Measurements from ENCODE around the gene OTUD1. TPM values are rescaled to one million over a fixed set of nuclear protein-coding genes. Genes with fewer than 3 reads are reported as not detected.
A peak's percentile ranks its signal among the peaks of the same experiment; 100 is the strongest.

The OTUD1 gene
- total and polyA plus RNA-seq, 12 donors = 4.8 to 31.1 (median 15.1) TPM

DNA sequence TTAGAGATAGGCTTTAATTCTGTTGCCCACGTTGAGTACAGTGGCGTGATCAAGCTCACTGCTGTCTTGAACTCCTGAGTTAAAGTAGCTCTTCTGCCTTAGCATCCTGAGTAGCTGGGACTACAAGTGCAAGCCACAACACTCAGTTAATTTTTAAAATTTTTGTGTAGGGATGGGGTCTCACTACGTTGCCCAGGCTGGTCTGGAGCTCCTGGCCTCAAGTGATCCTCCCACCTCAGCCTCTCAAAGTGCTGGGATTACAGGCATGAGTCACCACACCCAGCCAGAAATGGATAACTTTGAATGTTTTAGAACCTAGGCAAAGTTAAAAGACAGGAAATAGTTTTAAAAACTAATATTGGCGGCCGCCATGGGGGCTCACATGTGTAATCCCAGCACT lies 43.9 kb upstream of the OTUD1 start:
- WGBS, 4 donors = 93 to 96% (median 94%) methylated on average over 5 of the region's 5 CpGs
- intact Hi-C loops (cut with DNase I) = no loop called here
- H3K9me3 ChIP-seq (replicated peaks in 1 of 3) = no peaks in the 10 kb centered on the region
- no peaks in the 10 kb centered on the region for H3K36me3 ChIP-seq (replicated peaks in 1 of 2)
- H3K4me3 ChIP-seq = no peak overlapping the region
- DNase-seq = no peak
- TF ChIP-seq, protein P1, sequence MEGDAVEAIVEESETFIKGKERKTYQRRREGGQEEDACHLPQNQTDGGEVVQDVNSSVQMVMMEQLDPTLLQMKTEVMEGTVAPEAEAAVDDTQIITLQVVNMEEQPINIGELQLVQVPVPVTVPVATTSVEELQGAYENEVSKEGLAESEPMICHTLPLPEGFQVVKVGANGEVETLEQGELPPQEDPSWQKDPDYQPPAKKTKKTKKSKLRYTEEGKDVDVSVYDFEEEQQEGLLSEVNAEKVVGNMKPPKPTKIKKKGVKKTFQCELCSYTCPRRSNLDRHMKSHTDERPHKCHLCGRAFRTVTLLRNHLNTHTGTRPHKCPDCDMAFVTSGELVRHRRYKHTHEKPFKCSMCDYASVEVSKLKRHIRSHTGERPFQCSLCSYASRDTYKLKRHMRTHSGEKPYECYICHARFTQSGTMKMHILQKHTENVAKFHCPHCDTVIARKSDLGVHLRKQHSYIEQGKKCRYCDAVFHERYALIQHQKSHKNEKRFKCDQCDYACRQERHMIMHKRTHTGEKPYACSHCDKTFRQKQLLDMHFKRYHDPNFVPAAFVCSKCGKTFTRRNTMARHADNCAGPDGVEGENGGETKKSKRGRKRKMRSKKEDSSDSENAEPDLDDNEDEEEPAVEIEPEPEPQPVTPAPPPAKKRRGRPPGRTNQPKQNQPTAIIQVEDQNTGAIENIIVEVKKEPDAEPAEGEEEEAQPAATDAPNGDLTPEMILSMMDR (IDR thresholded peaks at IDR 0.05) = no peak
- no peak for TF ChIP-seq POLR2A (IDR thresholded peaks at IDR 0.05)
- H3K4me1 ChIP-seq (replicated peaks in 1 of 2) = peaks cover 0 to 5% of the 10 kb centered on the region in 2 donors
- H3K27me3 ChIP-seq = no peaks in the 10 kb centered on the region
- no peak overlapping the region for H3K27ac ChIP-seq

DNA sequence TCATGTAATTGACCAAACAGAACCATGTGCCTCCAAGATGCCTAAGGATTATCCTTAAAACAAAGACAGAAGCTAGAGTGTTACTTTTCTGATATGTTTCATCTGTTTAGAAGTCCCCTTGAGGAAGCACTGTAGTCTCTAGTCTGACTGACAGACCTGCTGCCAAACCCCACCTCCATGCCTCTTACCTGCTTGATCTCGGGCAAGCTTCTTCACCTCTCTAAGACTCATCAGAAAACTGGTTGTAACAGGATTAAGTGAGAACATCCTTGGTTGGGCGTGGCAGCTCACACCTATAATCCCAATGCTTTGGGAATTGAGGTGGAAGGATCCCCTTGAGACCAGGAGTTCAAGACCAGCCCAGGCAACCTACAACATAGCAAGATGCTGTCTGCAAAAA lies 42.2 kb upstream of the OTUD1 start:
- no peaks in the 10 kb centered on the region for H3K27me3 ChIP-seq
- peaks cover 0 to 5% of the 10 kb centered on the region in 2 donors for H3K4me1 ChIP-seq (replicated peaks in 1 of 2)
- no peak overlapping the region for H3K4me3 ChIP-seq
- H3K27ac ChIP-seq = no peak overlapping the region
- intact Hi-C loops (cut with DNase I) = no loop called here
- no peaks in the 10 kb centered on the region for H3K36me3 ChIP-seq (replicated peaks in 1 of 2)
- no peak for DNase-seq
- H3K9me3 ChIP-seq (replicated peaks in 1 of 3) = no peaks in the 10 kb centered on the region
- no peak for TF ChIP-seq POLR2A (IDR thresholded peaks at IDR 0.05)
- 93 to 96% (median 94%) methylated on average over 2 of the region's 2 CpGs for WGBS, 4 donors

DNA sequence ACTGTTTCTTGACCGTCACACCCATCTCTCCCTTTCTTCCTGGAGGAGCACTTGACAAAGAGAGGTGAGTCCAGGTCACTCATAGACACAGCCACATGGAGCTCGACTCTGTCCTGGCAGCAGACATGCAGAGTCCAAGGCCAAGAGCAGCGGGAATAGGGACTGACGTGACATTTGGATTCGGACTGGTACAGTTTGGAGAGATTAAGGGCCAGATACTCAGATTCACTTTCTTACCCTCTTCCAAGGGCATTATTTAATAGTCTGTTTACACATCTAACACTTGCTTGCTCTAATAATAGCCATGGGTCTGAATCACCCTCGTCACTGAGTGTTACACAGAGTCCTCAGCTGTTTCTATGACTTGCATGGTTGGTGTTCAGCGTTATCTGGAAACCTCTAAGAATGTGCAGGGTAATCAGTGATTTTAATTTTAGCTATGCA lies 39.2 kb upstream of the OTUD1 start:
- H3K27me3 ChIP-seq = no peaks in the 10 kb centered on the region
- intact Hi-C loops (cut with DNase I) = no loop called here
- TF ChIP-seq POLR2A (IDR thresholded peaks at IDR 0.05) = no peak
- TF ChIP-seq, protein P1 (IDR thresholded peaks at IDR 0.05) = no peak
- no peak overlapping the region for H3K4me3 ChIP-seq
- peaks cover 0 to 13% of the 10 kb centered on the region in 2 donors for H3K4me1 ChIP-seq (replicated peaks in 1 of 2)
- H3K9me3 ChIP-seq (replicated peaks in 1 of 3) = no peaks in the 10 kb centered on the region
- H3K36me3 ChIP-seq (replicated peaks in 1 of 2) = no peaks in the 10 kb centered on the region
- H3K27ac ChIP-seq = peak overlapping the region in 4 of 5 donors; percentile 29 to 88 (median 68)
- DNase-seq = peak; percentile 48 to 83 (median 77)
- 46 to 55% (median 49%) methylated on average over 7 of the region's 7 CpGs for WGBS, 4 donors

DNA sequence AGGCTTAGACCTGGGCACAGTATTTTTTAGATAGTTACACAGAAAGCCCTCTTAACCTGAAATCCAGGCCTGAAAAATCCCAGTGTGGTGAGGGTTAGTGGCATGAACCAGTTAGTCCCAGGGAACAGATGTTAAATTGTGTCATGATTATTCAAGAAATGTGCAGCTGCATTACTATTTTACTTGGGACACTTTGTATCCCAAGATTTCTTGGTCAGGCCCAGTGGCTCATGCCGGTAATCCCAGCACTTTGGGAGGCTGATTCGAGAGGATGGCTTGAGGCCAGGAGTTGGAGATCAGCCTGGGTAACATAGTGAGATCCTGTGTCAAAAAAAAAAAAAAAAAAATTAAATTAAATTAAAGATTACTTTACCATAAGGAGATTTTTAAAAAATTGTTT lies 36.0 kb upstream of the OTUD1 start:
- Histone ChIP-seq H3K4me3 (no peak overlapping the region), H3K27me3 (no peaks in the 10 kb centered on the region), H3K4me1 (replicated peaks in 1 of 2) (peaks cover 0 to 13% of the 10 kb centered on the region in 2 donors), H3K36me3 (replicated peaks in 1 of 2) (no peaks in the 10 kb centered on the region), H3K9me3 (replicated peaks in 1 of 3) (no peaks in the 10 kb centered on the region), H3K27ac (no peak overlapping the region)
- no peak for TF ChIP-seq POLR2A (IDR thresholded peaks at IDR 0.05)
- TF ChIP-seq, protein P1 (IDR thresholded peaks at IDR 0.05) = no peak
- WGBS, 4 donors = 74 to 82% (median 81%) methylated on average over 2 of the region's 2 CpGs
- intact Hi-C loops (cut with DNase I) = no loop called here
- no peak for DNase-seq

DNA sequence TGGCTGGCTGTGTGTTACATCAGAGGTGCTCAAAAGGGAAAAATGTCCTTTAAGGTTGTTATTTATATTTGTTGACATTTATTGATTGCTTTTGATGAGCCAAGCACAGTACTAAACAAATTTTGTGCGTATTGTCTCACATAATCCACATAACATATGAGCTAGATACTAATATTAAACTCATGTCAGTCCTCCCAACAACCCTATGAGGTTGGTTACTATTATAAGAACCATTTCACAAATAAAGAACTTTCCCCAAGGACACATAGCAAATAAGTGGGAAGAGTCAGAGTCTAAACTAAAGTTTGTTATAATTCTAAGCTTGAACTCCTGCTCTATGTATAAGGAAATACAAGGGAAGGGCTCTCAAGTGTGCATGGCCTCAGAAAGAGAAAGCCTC lies 35.6 kb upstream of the OTUD1 start:
- H3K4me1 ChIP-seq (replicated peaks in 1 of 2) = peaks cover 0 to 13% of the 10 kb centered on the region in 2 donors

More for the DNA sequence above, 35.6 kb upstream of the OTUD1 start:
- Histone ChIP-seq H3K27ac (no peak overlapping the region), H3K4me3 (no peak overlapping the region), H3K27me3 (no peaks in the 10 kb centered on the region), H3K36me3 (replicated peaks in 1 of 2) (no peaks in the 10 kb centered on the region), H3K9me3 (replicated peaks in 1 of 3) (no peaks in the 10 kb centered on the region)
- intact Hi-C loops (cut with DNase I) = no loop called here
- no peak for TF ChIP-seq POLR2A (IDR thresholded peaks at IDR 0.05)
- TF ChIP-seq, protein P1 (IDR thresholded peaks at IDR 0.05) = no peak
- WGBS, 4 donors = 71 to 94% (median 85%) methylated on average over 1 of the region's 1 CpG
- DNase-seq = no peak
